ENCODE measurements around the gene DNAJB6.

Gene DNAJB6

DNA sequence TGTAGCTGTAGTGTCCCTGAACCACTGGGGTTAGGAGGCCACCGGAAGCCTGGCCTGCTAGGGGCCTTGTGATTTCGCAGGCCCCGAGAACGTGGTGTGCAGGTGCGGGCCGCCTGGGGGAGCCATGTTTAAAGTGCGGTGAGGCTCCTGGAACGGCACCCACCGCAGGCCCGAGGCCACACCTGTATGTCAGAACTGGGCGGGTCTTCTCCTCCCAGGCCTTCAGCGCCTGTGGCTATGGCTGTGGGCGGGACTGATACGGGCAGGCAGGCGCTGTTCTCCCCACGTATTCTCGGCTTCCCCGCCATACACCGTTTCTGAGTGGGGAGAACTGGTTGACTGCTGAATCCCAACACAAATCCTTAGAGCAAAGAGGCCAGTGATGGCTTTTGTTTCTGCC, 74.8 kb downstream of the DNAJB6 start:
- no peak for DNase-seq

DNA sequence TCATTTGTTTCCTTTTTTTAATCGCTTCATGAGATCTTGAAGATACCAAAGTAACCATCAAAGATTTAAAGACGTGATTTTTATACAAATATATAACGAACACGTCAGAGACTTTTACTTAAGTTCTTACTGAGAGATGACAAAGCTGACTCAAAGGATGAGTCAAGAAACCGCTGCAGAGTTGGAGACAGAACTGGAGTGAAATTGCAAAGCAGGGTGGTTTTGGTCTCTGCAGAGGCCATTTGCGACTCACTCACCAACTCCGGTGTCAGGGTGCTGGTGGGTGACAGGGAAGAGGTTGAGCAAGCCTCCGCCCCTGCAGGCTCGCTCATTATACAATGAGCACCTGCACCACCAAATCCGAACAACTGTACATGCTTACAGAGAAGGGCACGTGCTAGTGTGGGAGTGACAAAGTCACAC, 75.2 kb downstream of the DNAJB6 start:
- no peak for DNase-seq

DNA sequence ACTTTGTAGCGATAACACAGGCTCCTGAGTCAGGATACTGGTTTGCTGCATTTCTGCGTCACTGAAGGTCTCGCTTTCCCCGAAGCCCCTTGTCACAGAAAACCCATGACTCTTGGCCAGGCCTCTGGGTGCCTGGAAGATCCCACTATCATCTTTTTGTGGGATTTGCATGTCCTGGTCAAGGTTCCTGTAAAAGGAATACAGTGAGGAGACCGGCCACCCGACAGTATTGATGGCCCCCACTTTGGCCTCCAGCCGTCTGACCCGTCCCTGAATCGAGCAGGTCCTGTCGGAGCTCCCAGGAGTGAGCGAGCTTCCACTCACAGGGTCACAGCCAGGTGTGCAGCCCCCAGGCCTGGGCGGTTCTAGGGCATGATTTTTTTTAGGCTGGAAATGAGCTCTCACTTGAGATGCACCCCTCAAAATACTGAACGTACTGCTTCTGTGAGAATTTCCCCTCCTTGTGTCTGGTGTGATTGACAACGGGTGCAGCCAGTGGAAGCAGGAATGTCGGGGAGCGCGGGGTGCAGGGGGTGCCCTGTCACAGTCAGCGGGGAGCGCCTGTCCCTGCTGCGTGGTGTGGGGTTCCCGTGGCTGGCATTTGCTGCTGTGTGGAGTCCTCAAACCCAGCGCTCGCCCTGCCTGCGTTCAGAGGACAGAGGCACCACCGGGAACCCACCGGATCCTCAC, 75.8 kb downstream of the DNAJB6 start:
- no peak for DNase-seq

DNA sequence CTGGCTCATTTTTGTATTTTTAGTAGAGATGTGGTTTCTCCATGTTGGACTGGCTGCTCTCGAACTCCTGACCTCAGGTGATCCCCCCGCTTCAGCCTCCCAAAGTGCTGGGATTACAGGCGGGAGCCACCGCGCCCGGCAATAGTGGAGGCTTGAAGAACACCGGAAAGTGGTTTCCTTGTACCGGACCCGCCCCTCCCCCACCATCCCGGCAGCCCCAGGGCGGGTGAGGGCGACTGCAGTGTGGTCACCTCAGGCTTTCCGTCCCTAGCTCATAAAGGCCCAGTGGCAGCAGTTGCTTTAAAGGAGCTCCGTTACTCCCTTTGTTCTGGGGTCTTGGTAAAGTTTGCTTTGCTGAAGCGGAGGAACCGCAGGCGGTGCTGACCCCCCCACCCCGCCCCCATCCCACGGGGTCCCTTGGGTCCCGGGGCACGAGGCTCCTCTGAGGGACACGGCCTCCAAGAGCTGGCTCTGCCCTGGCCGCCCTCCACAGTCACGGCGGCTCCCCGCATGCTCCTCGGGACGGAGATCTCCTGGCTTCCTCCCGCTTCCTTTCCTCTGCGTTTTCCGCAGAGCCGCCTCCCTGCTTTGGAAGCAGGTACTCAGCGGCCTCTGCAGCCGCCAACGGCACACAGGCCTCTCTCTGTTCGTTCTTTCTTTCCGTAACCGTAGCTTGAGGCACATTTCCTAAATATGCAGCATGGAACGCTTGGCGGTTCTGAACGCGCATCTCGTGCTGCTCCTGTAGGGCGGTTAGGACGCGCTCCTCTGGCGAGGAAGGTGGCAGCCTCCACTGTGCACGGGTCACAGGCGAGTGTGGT, 77.3 kb downstream of the DNAJB6 start:
- DNase-seq: no peak

DNA sequence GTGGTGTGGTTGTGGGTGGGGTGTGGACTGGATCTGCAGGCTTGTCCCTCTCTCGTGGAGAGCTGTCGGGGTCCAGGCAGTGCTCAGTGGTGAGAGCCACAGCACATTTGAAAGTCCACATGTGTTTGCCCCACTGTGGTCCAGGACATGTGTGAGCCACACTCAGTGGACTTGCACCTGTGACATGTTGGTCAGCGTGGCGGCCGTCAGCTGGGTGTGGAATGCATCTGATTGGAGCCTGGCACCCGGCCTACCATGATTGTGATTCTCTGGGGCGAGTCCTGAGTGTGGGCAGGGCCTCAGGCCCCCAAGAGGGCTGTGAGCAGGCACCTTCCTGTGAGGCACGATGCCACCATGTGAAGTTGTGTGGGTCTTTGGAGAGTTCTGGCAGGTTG, 77.9 kb downstream of the DNAJB6 start:
- no peak for DNase-seq

DNA sequence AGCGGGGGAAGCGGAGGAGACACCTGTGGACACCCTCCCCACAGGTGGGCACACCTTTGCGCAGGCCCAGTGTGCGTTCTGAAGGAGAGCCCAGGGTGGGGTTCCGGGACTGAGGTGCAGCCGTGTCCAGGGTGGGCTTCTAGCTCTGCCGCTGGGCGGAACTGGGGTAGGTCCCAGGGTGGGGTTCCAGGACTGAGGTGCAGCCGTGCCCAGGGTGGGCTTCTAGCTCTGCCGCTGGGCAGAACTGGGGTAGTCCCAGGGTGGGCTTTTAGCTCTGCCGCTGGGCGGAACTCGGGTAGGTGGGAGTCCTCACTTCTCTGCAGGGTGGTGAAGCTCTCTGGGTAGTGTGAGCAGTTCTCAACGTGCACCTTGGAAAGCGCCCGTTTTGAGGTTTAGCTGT, 78.7 kb downstream of the DNAJB6 start:
- DNase-seq: no peak

DNA sequence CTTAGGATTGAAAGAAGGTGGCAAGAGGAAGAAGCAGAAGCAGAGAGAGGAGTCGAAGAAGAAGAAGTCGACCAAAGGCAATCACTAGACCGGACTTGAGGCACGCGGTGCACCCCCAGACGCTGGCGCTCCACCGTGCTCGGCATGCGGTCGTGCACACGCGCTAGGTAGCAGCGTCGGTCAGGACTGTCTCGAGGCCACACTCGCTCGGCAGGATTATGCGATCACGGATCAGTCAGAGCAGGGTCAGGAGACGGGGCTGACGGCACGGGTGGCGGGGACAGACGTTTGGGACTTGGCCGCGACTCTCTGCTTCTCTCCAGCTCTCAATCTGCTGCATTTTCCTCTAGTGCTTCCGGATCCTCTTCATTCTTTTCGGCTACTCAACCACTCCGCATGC, 79.2 kb downstream of the DNAJB6 start:
- no peak for DNase-seq

DNA sequence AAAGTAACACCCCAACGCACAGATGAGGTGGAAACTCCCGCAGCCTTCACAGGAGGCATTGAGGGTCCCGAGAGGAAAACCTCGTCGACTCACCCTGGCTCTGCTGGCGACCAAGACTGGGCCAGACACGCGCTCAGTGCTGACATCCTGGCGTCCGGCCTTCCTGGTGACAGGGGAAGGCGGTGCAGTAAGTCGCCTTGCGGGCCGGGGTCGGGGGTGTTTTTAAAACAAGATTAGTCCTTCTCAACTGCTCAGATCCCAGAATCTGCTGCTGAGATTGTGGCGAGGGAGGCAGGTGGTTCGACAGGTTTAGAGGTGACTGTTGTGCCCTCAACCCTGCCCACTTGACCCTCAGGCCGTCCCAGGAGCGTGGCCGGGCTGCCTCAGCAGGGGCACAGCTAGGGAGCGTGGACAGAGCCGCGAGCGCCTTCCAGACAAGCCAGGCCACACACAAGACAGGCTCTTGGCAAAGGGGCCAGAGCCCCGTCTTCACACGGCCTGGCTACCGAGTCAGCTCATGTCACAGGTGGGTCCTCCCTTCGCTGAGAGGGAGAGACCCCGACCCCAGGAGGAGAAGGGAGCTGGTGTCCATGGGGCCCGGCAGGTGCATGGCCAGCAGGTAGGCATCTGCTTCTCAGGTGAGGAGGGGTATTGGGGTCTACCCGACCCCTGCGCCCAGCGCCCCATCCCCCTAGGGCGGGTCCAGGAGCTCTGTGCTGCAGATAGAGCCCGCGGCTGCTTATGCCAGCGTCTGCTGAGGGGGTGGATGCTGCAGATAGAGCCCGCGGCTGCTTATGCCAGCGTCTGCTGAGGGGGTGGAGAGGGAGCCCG, 81.6 kb downstream of the DNAJB6 start:
- no peak for DNase-seq

DNA sequence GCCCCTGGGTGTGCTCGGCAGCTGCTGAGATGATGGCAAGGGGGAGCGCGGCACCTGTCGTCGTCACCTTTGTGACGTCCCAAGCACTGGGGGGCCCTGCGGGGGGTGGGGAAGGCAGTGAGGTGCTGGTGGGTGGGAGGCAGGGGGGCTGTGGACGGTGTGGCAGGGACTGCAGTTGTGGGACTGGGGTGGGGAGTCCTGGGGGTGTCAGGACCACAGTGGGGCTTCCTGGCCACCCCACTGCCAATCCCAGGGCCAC, 82.2 kb downstream of the DNAJB6 start:
- no peak for DNase-seq

DNA sequence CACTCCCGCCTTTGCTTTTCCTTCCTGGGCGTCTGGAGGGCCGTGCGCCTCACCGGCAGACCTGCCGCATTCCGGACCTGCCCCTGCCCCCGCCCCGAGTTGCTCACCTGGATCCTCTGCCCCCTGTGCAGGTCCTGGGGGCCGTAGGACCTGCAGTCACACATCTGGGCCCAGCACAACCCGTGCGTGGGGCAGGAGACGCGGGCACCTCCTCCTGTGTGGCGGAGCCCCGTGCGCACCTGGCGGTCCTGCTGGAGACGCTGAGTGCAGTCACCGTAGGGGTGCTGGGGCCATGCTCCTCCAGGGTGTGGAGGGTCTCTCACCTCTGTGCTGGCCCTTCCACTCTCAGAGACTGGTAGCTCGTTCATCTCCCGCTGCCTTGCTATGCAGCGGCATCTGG, 85.5 kb downstream of the DNAJB6 start:
- DNase-seq: no peak

DNA sequence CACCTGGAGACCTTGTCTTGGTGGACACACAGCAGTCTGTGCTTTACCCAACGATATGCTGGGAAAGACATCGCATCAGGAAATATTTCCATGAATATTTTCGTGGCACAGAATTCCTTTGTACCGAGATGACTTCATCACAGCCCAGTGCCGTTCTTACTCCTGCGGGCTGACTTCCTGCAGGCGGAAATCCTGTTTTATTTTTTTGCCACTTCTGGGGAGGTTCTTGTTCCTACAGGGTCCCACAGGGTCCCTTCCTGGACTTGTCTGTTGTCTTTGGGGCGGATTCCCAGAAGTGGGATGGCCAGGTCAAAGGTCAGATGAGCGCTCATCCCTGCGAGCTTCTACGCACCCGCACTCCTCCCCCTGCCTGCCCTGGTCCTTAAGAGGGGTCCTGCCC, 86.5 kb downstream of the DNAJB6 start:
- DNase-seq: no peak

DNA sequence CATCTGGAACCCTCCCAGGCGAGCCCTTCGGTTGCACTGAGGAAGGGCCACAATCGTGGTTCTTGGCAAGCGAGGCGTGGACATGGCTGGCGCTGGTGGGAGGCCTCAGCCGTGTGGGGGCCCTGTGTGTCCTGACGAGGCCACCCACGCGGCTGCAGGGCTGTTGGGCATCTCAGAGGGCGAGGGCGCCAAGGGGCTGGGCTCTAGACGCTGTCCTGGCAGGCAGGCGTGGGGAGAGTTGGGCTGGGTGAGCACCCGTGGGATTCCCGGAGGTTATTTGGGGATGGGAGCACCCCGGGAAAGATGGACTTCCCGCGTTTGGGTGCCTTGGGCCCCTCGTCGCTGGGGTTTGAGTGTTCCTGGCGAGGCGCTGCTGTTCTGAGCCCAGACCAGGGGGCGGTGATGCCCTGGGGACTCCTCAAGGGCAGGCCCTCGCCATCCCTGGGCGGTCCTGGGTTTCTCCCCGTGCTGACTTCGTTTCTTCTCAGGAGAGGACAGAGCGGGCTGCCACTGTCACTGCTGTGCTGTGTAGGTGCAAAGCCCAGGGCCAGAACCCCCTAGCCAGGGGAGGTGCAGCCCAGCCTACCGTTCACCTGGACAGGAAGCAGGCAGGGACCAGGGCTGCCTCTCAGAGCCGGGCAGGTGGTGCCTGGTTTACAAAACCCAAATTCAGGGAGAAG, 87.2 kb downstream of the DNAJB6 start:
- DNase-seq: no peak

DNA sequence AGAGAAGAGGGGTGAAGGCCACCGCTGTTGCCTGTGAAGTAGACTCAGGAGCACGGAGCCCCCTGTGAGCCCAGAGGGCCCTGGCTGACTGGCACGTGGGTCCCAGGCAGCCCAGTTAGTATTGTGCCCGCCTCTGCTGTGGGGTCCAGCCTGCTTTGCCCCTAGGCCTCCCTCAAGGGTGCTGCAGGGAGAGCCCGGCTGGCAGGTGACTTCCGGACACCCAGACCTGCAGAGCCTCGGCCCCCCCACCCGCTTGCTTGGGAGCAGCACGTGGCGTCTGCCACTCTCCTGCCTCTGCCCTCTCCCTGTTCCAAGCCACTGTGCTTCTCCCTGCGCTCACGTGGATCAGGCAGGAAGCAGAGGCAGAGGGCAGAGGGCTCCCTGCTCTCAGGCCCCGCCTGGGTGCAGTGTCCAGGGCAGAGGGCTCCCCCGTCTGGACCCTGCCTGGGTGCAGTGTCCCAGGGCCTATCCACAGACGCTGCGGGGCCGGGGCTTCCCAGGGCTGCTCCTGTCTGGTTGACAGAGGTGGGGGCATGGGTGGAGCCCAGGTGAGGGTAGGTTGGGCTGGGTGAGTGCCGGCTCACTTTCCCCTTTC, 88.4 kb downstream of the DNAJB6 start:
- DNase-seq: no peak

DNA sequence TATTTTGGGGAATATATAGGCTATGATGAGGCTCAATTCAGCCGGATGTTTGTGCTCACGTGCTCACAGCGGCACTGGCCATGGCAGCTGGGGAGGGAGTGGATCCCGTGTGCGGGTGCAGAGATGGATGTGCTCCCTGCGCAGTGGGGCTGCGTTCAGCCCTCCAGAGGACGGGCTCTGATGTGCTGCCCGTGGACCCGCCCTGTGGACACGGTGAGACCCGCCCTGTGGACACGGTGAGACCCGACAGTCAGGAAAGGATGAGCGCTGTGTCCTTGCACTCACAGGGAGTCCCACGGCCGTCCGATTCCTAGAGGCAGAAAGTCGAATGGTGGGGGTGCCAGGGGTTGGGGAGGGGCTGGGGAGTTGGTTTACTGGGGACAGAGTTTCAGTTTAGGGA, 89.0 kb downstream of the DNAJB6 start:
- no peak for DNase-seq

DNA sequence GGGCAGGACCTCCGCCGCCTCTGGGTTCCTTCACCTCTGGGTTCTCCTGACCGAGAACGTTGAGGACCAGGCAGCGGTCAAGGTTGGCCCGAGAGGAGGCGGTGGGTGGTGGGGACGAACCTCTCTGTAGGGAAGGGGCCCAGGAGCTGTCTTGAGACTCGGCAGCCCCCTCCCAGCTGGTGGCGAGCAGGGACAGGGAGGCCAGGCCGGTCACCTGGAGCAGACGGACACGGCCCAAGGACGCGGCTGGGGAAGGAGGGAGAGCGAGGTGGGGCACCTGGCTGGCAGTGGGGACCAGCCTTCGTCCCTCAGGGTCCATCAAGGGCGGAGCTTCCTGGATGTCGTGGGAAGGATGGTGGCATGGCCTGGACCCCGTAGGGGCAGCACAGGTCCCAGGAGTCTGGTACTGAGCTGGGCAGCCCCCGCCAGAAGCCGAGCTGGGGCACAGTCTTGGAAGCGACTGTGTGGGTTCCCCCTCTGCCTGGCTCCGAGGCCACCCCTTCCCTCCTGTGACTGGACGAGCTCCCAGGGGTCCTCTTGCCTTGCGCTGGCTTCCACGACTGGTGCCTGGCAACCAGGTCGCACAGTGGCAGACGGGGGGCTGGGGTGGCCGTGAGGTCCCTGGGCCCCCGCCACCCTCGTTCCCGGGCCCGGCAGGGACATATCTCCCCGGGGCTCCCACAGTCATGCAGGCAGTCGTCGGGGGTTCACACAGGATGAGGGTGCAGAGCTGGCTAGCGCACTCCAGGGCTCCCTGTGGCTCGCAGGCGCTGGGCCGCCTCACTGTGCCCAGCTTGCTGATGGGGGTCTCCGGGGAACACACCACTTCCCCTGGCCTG, 89.9 kb downstream of the DNAJB6 start:
- DNase-seq: no peak

DNA sequence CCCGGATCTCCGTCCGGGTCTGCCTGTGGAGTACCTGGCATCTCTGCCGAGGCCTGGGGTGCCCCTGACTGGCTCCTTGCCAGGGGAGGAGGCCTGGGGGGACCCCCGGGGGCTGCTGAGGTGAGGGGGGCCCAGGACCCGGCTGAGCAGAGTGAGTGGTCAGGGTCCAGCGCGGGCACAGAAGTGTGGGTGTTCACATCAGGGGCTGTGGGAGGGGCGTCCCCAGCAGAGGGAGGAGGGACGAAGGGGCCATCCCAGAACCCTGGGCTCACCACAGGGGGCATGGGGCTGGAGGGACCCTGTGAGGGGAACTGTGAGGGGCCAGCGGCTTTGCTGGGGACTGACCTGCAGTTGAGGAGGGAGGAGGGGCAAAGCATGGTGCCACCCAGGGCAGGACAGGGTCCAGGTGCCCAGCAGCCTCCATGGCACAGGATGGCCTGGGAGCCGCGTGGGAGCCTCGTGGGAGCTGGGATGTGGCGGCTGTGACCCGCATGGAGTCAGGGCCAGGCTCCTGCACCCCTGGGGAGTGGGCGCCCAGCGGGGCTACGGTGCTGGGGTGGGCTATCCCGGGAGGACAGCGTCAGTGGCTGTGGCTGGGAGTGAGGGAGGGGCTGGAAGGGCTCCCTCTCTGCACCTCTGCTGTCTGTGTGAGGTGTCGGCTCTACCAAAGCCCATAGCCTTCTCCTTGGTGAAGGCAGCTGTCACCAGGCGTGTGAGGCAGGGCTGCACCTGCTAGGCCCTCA, 91.2 kb downstream of the DNAJB6 start:
- DNase-seq: no peak

DNA sequence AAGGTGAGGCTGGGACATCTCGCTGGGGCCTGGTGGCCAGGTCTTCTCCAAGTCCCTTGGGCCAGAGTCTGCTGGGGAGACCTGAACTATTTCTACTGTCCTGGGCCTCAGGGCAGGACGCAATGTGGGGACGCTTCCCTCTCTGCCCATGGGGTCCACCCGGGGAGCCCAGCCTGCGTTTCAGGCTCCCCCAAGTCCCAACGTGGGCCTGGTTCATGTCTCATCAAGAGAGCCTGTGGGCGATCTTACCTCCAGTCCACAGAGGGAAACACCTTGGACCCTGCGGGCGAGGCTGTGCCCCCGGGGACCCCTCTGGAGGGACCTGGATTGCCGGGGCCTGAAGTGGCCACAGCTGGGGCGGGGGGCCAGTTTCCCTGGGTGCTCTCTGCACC, 91.7 kb downstream of the DNAJB6 start:
- no peak for DNase-seq

DNA sequence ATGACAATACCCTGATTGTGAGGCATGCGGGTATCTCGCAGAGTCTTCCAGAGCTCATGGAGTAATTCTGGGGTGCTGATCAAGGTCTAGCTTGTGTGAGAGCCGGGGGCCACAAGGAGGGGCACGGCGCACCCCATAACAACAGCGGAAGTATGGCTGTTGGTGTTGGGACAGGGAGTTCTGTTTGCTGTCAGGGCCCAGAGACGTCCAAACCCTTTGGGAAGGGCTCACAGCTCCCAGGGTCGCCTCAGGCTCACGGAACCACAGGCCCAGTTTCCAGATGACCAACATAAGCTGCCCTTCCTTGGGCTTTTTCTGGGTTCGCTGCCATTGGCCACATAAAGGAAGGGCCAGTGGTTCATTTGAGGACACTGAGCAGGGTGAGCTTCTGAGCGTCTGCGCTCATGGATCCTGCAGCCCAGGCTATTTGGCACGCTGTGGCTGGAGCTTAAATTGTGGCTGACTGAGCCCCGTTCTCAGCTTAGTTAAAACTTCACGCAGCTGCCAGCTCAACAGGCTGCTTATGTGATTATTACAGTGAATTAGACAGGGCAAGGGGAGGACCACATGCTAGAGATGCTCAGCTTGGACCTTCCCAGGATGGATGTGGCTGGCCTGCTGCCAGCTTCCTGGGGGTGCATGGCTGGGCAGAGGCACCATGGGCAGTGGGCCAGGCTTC, 92.3 kb downstream of the DNAJB6 start:
- no peak for DNase-seq

DNA sequence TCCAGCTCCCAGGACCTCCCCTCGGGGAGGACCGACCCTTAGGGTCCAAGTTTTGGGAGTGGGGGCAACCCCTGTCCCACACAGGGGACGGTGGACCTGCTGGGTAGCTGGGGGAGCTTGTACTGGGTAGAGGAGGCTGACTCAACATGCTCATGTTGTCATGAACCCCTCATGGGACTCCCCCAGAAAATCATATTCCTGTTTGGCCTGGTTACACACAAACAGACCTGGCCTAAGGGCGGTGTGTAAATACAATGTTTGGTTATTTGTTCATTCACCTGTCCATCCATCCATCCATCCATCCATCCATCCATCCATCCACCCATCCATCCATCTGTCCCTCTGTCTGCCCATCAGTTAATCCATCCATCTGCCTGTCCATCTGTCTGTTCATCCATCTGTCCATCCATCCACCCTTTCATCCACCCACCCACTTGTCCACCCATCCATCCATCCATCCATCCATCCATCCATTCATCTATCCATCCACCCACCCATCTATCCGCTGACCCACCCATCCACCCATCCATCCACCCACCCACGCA, 92.9 kb downstream of the DNAJB6 start:
- DNase-seq: no peak

DNA sequence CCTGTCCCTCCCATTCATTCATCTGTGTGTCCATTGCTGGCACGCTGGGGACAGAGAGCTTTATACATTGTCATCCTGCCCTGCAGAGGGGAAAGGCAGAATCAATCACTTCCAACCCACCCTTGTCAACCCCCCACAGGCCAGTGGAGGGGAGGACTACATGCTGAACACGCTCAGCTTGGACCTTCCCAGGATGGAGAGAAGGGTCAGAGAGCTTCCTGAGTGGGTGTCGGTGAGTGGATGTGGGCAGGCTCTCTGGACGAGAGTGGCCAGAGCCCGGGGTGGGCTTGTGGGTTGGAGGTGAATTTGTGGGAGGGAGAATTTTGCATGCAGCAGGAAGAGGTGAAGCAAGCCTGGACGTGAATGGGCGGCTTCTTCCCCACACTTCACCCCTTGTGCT, 93.9 kb downstream of the DNAJB6 start:
- DNase-seq: no peak

Data from SIG-M5 (cell line).